Tibial nerve (tissue), 4 donors: Measurements from ENCODE around the gene ALDH3A1. TPM values are rescaled to one million over a fixed set of nuclear protein-coding genes. Genes with fewer than 3 reads are reported as not detected.

Source experiments
- DNase-seq, 2 donors: peaks; one replicate each; pipeline ENCODE4 v3.0.0-alpha.2; 2019; ENCODE audit warnings: low spot score in 2 of 2
- H3K27ac ChIP-seq, 4 donors: fragments of 200-600 bp; sonication (generic) in 3 of 4; one replicate each; pipeline ENCODE4 v1.5.1; 2017 to 2019; ENCODE audit warnings: mild to moderate bottlenecking in 1 of 4
- H3K27me3 ChIP-seq, 2 donors: fragments of 200-600 bp; sonication (generic) in 1 of 2; one replicate each; pipeline versions ENCODE4 v1.5.1 to v1.6.0; 2017 to 2019
- H3K36me3 ChIP-seq, 3 donors: fragments of 200-600 bp; sonication (generic); one replicate each; pipeline ENCODE4 v1.5.1; 2018 to 2019
- H3K4me1 ChIP-seq, 4 donors: fragments of 200-600 bp; sonication (generic) in 3 of 4; one replicate each; pipeline ENCODE4 v1.5.1; 2017 to 2019
- H3K4me3 ChIP-seq, 4 donors: fragments of 200-600 bp; sonication (generic) in 3 of 4; one replicate each; pipeline ENCODE4 v1.5.1; 2017 to 2019; ENCODE audit warnings: mild to moderate bottlenecking in 1 of 4, moderate library complexity in 1 of 4
- H3K9me3 ChIP-seq, 4 donors: fragments of 200-600 bp; sonication (generic) in 3 of 4; one replicate each; pipeline ENCODE4 v1.5.1; 2017 to 2019
- EP300 ChIP-seq, 2 donors: sonication (generic); formaldehyde crosslinking; IDR thresholded peaks; one replicate each; pipeline ENCODE4 v1.6.1; 2017; ENCODE audit warnings: antibody characterized with exemption in 2 of 2, mild to moderate bottlenecking in 1 of 2
- POLR2A ChIP-seq, 2 donors: fragments of 450-650 bp; IDR thresholded peaks; one replicate each; pipeline ENCODE4 v1.6.1; 2017; ENCODE audit warnings: antibody characterized with exemption in 2 of 2, mild to moderate bottlenecking in 2 of 2, moderate library complexity in 2 of 2
- WGBS, 2 donors: methylation state at CpG; one replicate each; pipeline ENCODE4 v1.1.5; 2018; 5-methylcytosine and 5-hydroxymethylcytosine counted together
- total RNA-seq, 4 donors: library from RNA; depleted of rRNA; stranded (reverse); fragments of >200 nt; gene quantifications; one replicate each; pipeline ENCODE4 v1.1.0, GENCODE V29; 2016
- TF ChIP-seq, protein P1 (sequence below), 5 experiments: fragments of 200-600 bp in 3 of 5; fragments of 450-650 bp in 2 of 5; sonication (generic) in 3 of 5; IDR thresholded peaks; one replicate each; pipeline ENCODE4 v1.5.1; 2016 to 2019; ENCODE audit warnings: antibody characterized with exemption in 5 of 5, mild to moderate bottlenecking in 3 of 5, moderate library complexity in 2 of 5

ALDH3A1 gene
- total RNA-seq, 4 donors from 2014 or later, result 0.21 to 2.1 (median 1.7) TPM; not detected in 1

GRCh38 chr17:19703106-19703827 lies 44.8 kb downstream of the ALDH3A1 start:
- Histone ChIP-seq H3K9me3 (no peaks in the 10 kb centered on the region), H3K4me1 (peaks cover 0 to 32% (median 16%) of the 10 kb centered on the region in 4 donors), H3K27ac (peak overlapping the region; percentile 24 to 81 (median 67)), H3K4me3 (no peak overlapping the region), H3K27me3 (no peaks in the 10 kb centered on the region), H3K36me3 (no peaks in the 10 kb centered on the region)
- TF ChIP-seq, protein P1, sequence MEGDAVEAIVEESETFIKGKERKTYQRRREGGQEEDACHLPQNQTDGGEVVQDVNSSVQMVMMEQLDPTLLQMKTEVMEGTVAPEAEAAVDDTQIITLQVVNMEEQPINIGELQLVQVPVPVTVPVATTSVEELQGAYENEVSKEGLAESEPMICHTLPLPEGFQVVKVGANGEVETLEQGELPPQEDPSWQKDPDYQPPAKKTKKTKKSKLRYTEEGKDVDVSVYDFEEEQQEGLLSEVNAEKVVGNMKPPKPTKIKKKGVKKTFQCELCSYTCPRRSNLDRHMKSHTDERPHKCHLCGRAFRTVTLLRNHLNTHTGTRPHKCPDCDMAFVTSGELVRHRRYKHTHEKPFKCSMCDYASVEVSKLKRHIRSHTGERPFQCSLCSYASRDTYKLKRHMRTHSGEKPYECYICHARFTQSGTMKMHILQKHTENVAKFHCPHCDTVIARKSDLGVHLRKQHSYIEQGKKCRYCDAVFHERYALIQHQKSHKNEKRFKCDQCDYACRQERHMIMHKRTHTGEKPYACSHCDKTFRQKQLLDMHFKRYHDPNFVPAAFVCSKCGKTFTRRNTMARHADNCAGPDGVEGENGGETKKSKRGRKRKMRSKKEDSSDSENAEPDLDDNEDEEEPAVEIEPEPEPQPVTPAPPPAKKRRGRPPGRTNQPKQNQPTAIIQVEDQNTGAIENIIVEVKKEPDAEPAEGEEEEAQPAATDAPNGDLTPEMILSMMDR (IDR thresholded peaks at IDR 0.05), result no peak
- TF ChIP-seq EP300 (IDR thresholded peaks at IDR 0.05) (no peak), POLR2A (IDR thresholded peaks at IDR 0.05) (no peak)
- WGBS, 2 donors, result 48 to 54% methylated on average over 4 to 8 of the region's 10 CpGs
- no peak for DNase-seq

DNA sequence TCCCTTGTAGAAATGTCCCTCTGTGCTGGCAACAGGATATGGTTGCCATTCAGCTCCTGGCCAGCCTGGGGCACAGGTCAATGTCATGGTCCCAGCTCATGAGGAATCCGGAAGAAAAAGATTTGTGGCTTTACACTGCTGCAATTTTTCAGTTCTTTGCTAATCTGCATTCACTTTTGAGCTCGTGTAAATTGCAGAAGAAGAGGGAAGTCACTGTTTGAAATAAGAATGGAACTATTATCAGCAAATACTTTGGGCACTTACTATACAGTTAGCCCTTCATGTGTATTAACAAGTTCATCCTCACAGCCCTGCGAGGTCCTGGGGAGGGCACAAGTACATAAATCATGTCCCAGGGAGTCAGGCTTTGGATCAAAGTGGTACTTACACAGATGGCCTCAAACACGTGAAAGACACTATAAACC lies 45.9 kb downstream of the ALDH3A1 start:
- TF ChIP-seq EP300 (IDR thresholded peaks at IDR 0.05) (no peak), POLR2A (IDR thresholded peaks at IDR 0.05) (no peak)
- TF ChIP-seq, protein P1 (IDR thresholded peaks at IDR 0.05), result no peak
- DNase-seq, result no peak
- WGBS, 2 donors, result 36 to 48% methylated on average over 4 of the region's 4 CpGs

More for the DNA sequence above, 45.9 kb downstream of the ALDH3A1 start:
- no peaks in the 10 kb centered on the region for H3K36me3 ChIP-seq
- no peaks in the 10 kb centered on the region for H3K27me3 ChIP-seq
- H3K4me3 ChIP-seq, result no peak overlapping the region
- peak overlapping the region in 2 of 4 donors; percentile 76 to 81 for H3K27ac ChIP-seq
- no peaks in the 10 kb centered on the region for H3K9me3 ChIP-seq
- peaks cover 0 to 32% (median 16%) of the 10 kb centered on the region in 4 donors for H3K4me1 ChIP-seq

Other genes starting within 250 kb of the ALDH3A1 start
- 10 to 100 TPM; 11.1 to 31.4 (median 19.5) TPM for gene SLC47A1, start 214.4 kb downstream of the ALDH3A1 start, total RNA-seq
- gene ALDH3A2, start 99.5 kb downstream of the ALDH3A1 start, total RNA-seq, result 100 to 1,000 TPM in 2 of 4 donors, 10 to 100 TPM in 2; 84.3 to 152 (median 105) TPM
- gene SLC47A2, start 31.7 kb downstream of the ALDH3A1 start, total RNA-seq, result not detected
- gene ULK2, start 119.6 kb upstream of the ALDH3A1 start, total RNA-seq, result 10 to 100 TPM; 31.6 to 54.8 (median 45.9) TPM
- 10 to 100 TPM; 23.4 to 39.8 (median 30.1) TPM for gene AKAP10, start 229.5 kb upstream of the ALDH3A1 start, total RNA-seq